GDM1 (cell line): Measurements from ENCODE around the gene PRPF38A.

Experiments used
- DNase-seq: peaks from one replicate; lab custom pipeline; 2025; lab: John Stamatoyannopoulos, UW

The PRPF38A gene

GRCh38 chr1:52399629-52400028 is 4.8 kb upstream of the PRPF38A start:
- no peak for DNase-seq

- no peak for DNase-seq
Measured at GRCh38 chr1:52400131-52400530, 4.3 kb upstream of the PRPF38A start.

GRCh38 chr1:52402860-52403240 is 1.6 kb upstream of the PRPF38A start:
- DNase-seq: no peak

- DNase-seq: peak; percentile 42
Measured at GRCh38 chr1:52403566-52404115, 761 bp upstream of the PRPF38A start.

- DNase-seq: no peak
Measured at GRCh38 chr1:52404975-52405338, 555 bp downstream of the PRPF38A start.

GRCh38 chr1:52413410-52413989 is 9.1 kb downstream of the PRPF38A start:
- no peak for DNase-seq

GRCh38 chr1:52414942-52415341 is 10.5 kb downstream of the PRPF38A start:
- DNase-seq: no peak

GRCh38 chr1:52416811-52417210 is 12.4 kb downstream of the PRPF38A start:
- DNase-seq: no peak

- DNase-seq: no peak
Measured at GRCh38 chr1:52420713-52421112, 16.3 kb downstream of the PRPF38A start.

- DNase-seq: no peak
Measured at GRCh38 chr1:52423055-52423454, 18.7 kb downstream of the PRPF38A start.

GRCh38 chr1:52423771-52424170 is 19.4 kb downstream of the PRPF38A start:
- DNase-seq: no peak

- DNase-seq: peak; percentile 14
Measured at GRCh38 chr1:52424231-52424636, 19.8 kb downstream of the PRPF38A start.

- no peak for DNase-seq
Measured at GRCh38 chr1:52424813-52425212, 20.4 kb downstream of the PRPF38A start.

- DNase-seq: no peak
Measured at GRCh38 chr1:52426371-52426770, 22.0 kb downstream of the PRPF38A start.

GRCh38 chr1:52427152-52427551 is 22.8 kb downstream of the PRPF38A start:
- no peak for DNase-seq

- DNase-seq: no peak
Measured at GRCh38 chr1:52432807-52433206, 28.4 kb downstream of the PRPF38A start.

GRCh38 chr1:52435211-52435610 is 30.8 kb downstream of the PRPF38A start:
- no peak for DNase-seq

- DNase-seq: no peak
Measured at GRCh38 chr1:52435650-52436049, 31.2 kb downstream of the PRPF38A start.

- no peak for DNase-seq
Measured at GRCh38 chr1:52436817-52437216, 32.4 kb downstream of the PRPF38A start.

GRCh38 chr1:52439976-52440375 is 35.6 kb downstream of the PRPF38A start:
- no peak for DNase-seq

- no peak for DNase-seq
Measured at GRCh38 chr1:52444463-52444862, 40.1 kb downstream of the PRPF38A start.

GRCh38 chr1:52454127-52454526 is 49.7 kb downstream of the PRPF38A start:
- no peak for DNase-seq

GRCh38 chr1:52454779-52455178 is 50.4 kb downstream of the PRPF38A start:
- no peak for DNase-seq

GRCh38 chr1:52455686-52456085 is 51.3 kb downstream of the PRPF38A start:
- no peak for DNase-seq
